Measurements from ENCODE around the gene ANKFN1.

The ANKFN1 gene

GRCh38 chr17:56231693-56232092, 78.4 kb downstream of the ANKFN1 start:
- DNase-seq (ENCODE audit: low spot score) = no peak
- Histone ChIP-seq H3K27me3 (ENCODE audit: insufficient read depth, poor library complexity, severe bottlenecking) (peaks cover 3% of the 10 kb centered on the region), H3K9me3 (ENCODE audit: severe bottlenecking) (peaks cover 3% of the 10 kb centered on the region), H3K4me1 (ENCODE audit: insufficient read depth, poor library complexity, severe bottlenecking) (no peaks in the 10 kb centered on the region), H3K36me3 (ENCODE audit: low read depth) (no peaks in the 10 kb centered on the region), H3K4me3 (ENCODE audit: severe bottlenecking) (no peak overlapping the region), H3K27ac (ENCODE audit: poor library complexity, severe bottlenecking) (no peak overlapping the region)
- ATAC-seq (ENCODE audit: low read depth) = no peak
- TF ChIP-seq, protein P1, sequence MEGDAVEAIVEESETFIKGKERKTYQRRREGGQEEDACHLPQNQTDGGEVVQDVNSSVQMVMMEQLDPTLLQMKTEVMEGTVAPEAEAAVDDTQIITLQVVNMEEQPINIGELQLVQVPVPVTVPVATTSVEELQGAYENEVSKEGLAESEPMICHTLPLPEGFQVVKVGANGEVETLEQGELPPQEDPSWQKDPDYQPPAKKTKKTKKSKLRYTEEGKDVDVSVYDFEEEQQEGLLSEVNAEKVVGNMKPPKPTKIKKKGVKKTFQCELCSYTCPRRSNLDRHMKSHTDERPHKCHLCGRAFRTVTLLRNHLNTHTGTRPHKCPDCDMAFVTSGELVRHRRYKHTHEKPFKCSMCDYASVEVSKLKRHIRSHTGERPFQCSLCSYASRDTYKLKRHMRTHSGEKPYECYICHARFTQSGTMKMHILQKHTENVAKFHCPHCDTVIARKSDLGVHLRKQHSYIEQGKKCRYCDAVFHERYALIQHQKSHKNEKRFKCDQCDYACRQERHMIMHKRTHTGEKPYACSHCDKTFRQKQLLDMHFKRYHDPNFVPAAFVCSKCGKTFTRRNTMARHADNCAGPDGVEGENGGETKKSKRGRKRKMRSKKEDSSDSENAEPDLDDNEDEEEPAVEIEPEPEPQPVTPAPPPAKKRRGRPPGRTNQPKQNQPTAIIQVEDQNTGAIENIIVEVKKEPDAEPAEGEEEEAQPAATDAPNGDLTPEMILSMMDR (IDR thresholded peaks at IDR 0.05; ENCODE audit: poor library complexity, severe bottlenecking) = no peak

- H3K27ac ChIP-seq (ENCODE audit: poor library complexity, severe bottlenecking) = no peak overlapping the region
- no peaks in the 10 kb centered on the region for H3K36me3 ChIP-seq (ENCODE audit: low read depth)
- no peaks in the 10 kb centered on the region for H3K4me1 ChIP-seq (ENCODE audit: insufficient read depth, poor library complexity, severe bottlenecking)
- ATAC-seq (ENCODE audit: low read depth) (no peak), DNase-seq (ENCODE audit: low spot score) (no peak)
- TF ChIP-seq, protein P1 (IDR thresholded peaks at IDR 0.05; ENCODE audit: poor library complexity, severe bottlenecking) = no peak
- peaks cover 16% of the 10 kb centered on the region for H3K27me3 ChIP-seq (ENCODE audit: insufficient read depth, poor library complexity, severe bottlenecking)
- no peaks in the 10 kb centered on the region for H3K9me3 ChIP-seq (ENCODE audit: severe bottlenecking)
- H3K4me3 ChIP-seq (ENCODE audit: severe bottlenecking) = no peak overlapping the region
These were observed 91.1 kb downstream of the ANKFN1 start for GRCh38 chr17:56244268-56244890.

DNA sequence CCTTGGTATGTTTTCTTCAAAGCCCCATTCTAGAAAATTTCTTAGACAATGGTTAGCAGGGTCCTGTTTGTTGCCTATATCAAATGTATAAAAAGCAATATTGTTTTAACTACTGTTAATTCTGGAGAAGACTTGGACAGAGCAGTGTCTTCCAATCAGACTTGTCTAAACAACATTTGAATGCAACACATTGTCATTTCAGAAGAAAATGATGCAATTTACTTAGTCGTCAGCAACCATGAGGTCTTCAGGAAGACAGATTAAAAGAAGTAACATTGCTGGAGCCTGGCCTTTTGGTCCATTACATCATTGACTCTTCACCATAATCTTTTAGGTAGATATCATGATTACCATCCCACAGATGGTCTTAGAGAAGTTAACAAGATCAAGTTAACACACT, 94.5 kb downstream of the ANKFN1 start:
- no peak for ATAC-seq (ENCODE audit: low read depth)
- DNase-seq (ENCODE audit: low spot score) = no peak
- H3K9me3 ChIP-seq (ENCODE audit: severe bottlenecking) = no peaks in the 10 kb centered on the region
- H3K4me1 ChIP-seq (ENCODE audit: insufficient read depth, poor library complexity, severe bottlenecking) = no peaks in the 10 kb centered on the region
- H3K4me3 ChIP-seq (ENCODE audit: severe bottlenecking) = no peak overlapping the region
- H3K27ac ChIP-seq (ENCODE audit: poor library complexity, severe bottlenecking) = no peak overlapping the region
- TF ChIP-seq, protein P1 (IDR thresholded peaks at IDR 0.05; ENCODE audit: poor library complexity, severe bottlenecking) = no peak
- no peaks in the 10 kb centered on the region for H3K36me3 ChIP-seq (ENCODE audit: low read depth)
- peaks cover 16% of the 10 kb centered on the region for H3K27me3 ChIP-seq (ENCODE audit: insufficient read depth, poor library complexity, severe bottlenecking)

DNA sequence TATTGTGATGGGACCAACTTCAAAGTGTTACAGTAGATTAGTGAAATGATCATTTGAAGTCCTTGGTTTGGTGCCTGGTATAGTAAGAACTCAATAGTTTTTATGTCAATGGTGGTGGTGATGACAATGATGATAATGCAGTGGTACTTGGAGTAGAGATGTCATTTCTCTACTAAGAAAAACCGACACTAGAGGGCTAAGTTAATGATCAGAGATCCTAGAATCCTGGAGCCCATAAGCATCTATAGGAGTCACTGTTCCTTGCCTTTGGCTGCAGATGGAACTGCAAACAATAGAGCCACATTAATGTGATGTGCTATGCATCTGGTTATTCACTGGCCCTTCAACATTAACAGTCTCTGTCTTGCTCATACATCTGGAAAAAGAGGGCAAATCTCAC, 103.8 kb downstream of the ANKFN1 start:
- ATAC-seq (ENCODE audit: low read depth) = no peak
- H3K4me3 ChIP-seq (ENCODE audit: severe bottlenecking) = no peak overlapping the region
- no peaks in the 10 kb centered on the region for H3K36me3 ChIP-seq (ENCODE audit: low read depth)
- no peak overlapping the region for H3K27ac ChIP-seq (ENCODE audit: poor library complexity, severe bottlenecking)
- TF ChIP-seq, protein P1 (IDR thresholded peaks at IDR 0.05; ENCODE audit: poor library complexity, severe bottlenecking) = no peak
- H3K27me3 ChIP-seq (ENCODE audit: insufficient read depth, poor library complexity, severe bottlenecking) = no peaks in the 10 kb centered on the region
- H3K4me1 ChIP-seq (ENCODE audit: insufficient read depth, poor library complexity, severe bottlenecking) = no peaks in the 10 kb centered on the region
- DNase-seq (ENCODE audit: low spot score) = no peak
- no peaks in the 10 kb centered on the region for H3K9me3 ChIP-seq (ENCODE audit: severe bottlenecking)

GRCh38 chr17:56260376-56261002, 107.2 kb downstream of the ANKFN1 start:
- ATAC-seq (ENCODE audit: low read depth) (no peak), DNase-seq (ENCODE audit: low spot score) (no peak)
- H3K9me3 ChIP-seq (ENCODE audit: severe bottlenecking) = no peaks in the 10 kb centered on the region
- no peaks in the 10 kb centered on the region for H3K4me1 ChIP-seq (ENCODE audit: insufficient read depth, poor library complexity, severe bottlenecking)
- H3K27ac ChIP-seq (ENCODE audit: poor library complexity, severe bottlenecking) = no peak overlapping the region
- TF ChIP-seq, protein P1 (IDR thresholded peaks at IDR 0.05; ENCODE audit: poor library complexity, severe bottlenecking) = no peak
- H3K27me3 ChIP-seq (ENCODE audit: insufficient read depth, poor library complexity, severe bottlenecking) = no peaks in the 10 kb centered on the region
- no peaks in the 10 kb centered on the region for H3K36me3 ChIP-seq (ENCODE audit: low read depth)
- H3K4me3 ChIP-seq (ENCODE audit: severe bottlenecking) = no peak overlapping the region
